MM.1S (cell line): ENCODE measurements around the gene SORT1.

ENCODE experiments used
- DNase-seq: peaks from one replicate; pipeline ENCODE4 v3.0.0-alpha.2; 2015
- H2AFZ ChIP-seq: fragments of 300-600 bp; sonication (generic); 2 replicates; pipeline ENCODE4 v1.6.0; 2016; ENCODE audit warnings: antibody characterized with exemption, low read length
- H3F3A ChIP-seq: fragments of 300-600 bp; sonication (generic); 2 replicates; pipeline ENCODE4 v1.6.1; 2016; ENCODE audit warnings: mild to moderate bottlenecking, antibody characterized with exemption, low read length, moderate library complexity, mixed read lengths; ENCODE audit not compliant: insufficient read depth
- H3K27ac ChIP-seq: fragments of 300-600 bp; sonication (generic); 2 replicates; pipeline ENCODE4 v1.5.1; 2016; ENCODE audit warnings: mild to moderate bottlenecking, low read length
- H3K27me3 ChIP-seq: fragments of 300-600 bp; sonication (generic); replicated peaks from 2 replicates; pipeline ENCODE4 v1.6.0; 2016; ENCODE audit warnings: low read length; ENCODE audit not compliant: insufficient read depth
- H3K36me3 ChIP-seq: fragments of 300-600 bp; sonication (generic); replicated peaks from 2 replicates; pipeline ENCODE4 v1.6.1; 2016; ENCODE audit warnings: mild to moderate bottlenecking, low read length, mixed read lengths; ENCODE audit not compliant: insufficient read depth
- H3K4me1 ChIP-seq: fragments of 300-600 bp; sonication (generic); 2 replicates; pipeline ENCODE4 v1.6.1; 2016; ENCODE audit warnings: low read length, mixed read lengths
- H3K4me2 ChIP-seq: fragments of 300-600 bp; sonication (generic); 2 replicates; pipeline ENCODE4 v1.6.0; 2016; ENCODE audit warnings: low read depth, low read length
- H3K4me3 ChIP-seq: fragments of 300-600 bp; sonication (generic); 2 replicates; pipeline ENCODE4 v1.5.1; 2016; ENCODE audit warnings: low read length, mixed read lengths
- H3K79me2 ChIP-seq: fragments of 300-600 bp; sonication (generic); 2 replicates; pipeline ENCODE4 v1.6.1; 2016; ENCODE audit warnings: mixed run types, low read length, mixed read lengths
- H3K9ac ChIP-seq: fragments of 300-600 bp; sonication (generic); 2 replicates; pipeline ENCODE4 v1.6.1; 2016; ENCODE audit warnings: low read length, mixed read lengths
- H3K9me2 ChIP-seq: fragments of 300-600 bp; sonication (generic); replicated peaks from 2 replicates; pipeline ENCODE4 v1.6.1; 2016; ENCODE audit warnings: mild to moderate bottlenecking, low read length, mixed read lengths; ENCODE audit not compliant: insufficient read depth
- H3K9me3 ChIP-seq: fragments of 300-600 bp; sonication (generic); replicated peaks from 2 replicates; pipeline ENCODE4 v1.6.1; 2016; ENCODE audit warnings: mild to moderate bottlenecking, low read length, mixed read lengths; ENCODE audit not compliant: insufficient read depth
- H4K20me1 ChIP-seq: fragments of 300-600 bp; sonication (generic); 2 replicates; pipeline ENCODE4 v1.6.1; 2016; ENCODE audit warnings: mild to moderate bottlenecking, low read length, moderate library complexity, mixed read lengths; ENCODE audit not compliant: insufficient read depth
- CTCF ChIP-seq: fragments of 300-600 bp; sonication (generic); IDR thresholded peaks from 2 replicates; pipeline ENCODE4 v1.5.1; 2016; ENCODE audit warnings: antibody characterized with exemption, low read length, mixed read lengths
- EZH2 ChIP-seq: fragments of 300-600 bp; sonication (generic); optimal IDR thresholded peaks from 2 replicates; pipeline ENCODE3; 2017; ENCODE audit warnings: low read depth, mild to moderate bottlenecking, antibody characterized with exemption, low read length, mixed read lengths
- EZH2phosphoT487 ChIP-seq: fragments of 300-600 bp; sonication (generic); IDR thresholded peaks from 2 replicates; pipeline ENCODE4 v1.6.1; 2018; ENCODE audit warnings: antibody characterized with exemption, low read length

The SORT1 gene

GRCh38 chr1:109394591-109395281 lies 3.0 kb downstream of the SORT1 start:
- peaks cover 21% of the 10 kb centered on the region; the same call in 1 of the 2 replicates for H3K4me1 ChIP-seq
- peaks cover 22% of the 10 kb centered on the region for H3K79me2 ChIP-seq
- H4K20me1 ChIP-seq, result no peaks in the 10 kb centered on the region
- no peak overlapping the region for H3K4me3 ChIP-seq
- no peaks in the 10 kb centered on the region for H3K9me3 ChIP-seq
- no peak for DNase-seq
- H3K4me2 ChIP-seq, result no peak overlapping the region
- H3F3A ChIP-seq, result peaks cover 11% of the 10 kb centered on the region
- H3K27me3 ChIP-seq, result no peaks in the 10 kb centered on the region
- no peaks in the 10 kb centered on the region for H3K9me2 ChIP-seq
- H2AFZ ChIP-seq, result no peak overlapping the region
- no peak for TF ChIP-seq CTCF
- no peak for TF ChIP-seq EZH2phosphoT487
- TF ChIP-seq EZH2, result no peak
- no peaks in the 10 kb centered on the region for H3K36me3 ChIP-seq
- no peak overlapping the region for H3K27ac ChIP-seq
- no peak overlapping the region for H3K9ac ChIP-seq

DNA sequence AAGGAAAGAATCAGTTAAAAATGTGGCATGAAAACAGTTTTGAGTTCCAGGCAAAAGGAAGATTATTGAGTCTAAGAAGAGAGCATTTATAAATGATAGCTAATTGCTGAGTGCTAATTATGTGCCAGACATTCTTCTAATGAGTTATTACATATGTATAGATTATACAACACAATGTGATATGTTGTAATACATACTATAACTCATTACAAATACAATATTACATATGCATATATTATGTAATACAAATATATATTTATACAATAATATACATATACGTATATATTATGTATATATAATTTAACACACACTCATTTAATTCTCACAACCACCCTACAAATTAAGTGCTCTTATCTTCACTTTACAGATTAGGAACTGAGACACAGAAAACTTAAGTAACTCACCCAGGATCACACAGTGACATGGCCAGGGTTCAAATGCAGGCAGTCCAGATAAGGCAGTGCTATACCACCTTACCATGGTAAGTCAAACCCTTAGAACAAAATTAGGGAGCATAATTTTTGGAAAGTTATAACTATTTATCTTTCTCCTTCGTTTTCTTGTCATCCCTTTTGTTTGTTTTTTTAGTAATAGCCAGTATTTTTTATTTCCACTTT lies 4.0 kb downstream of the SORT1 start:
- no peak overlapping the region for H2AFZ ChIP-seq
- H3K9me3 ChIP-seq, result no peaks in the 10 kb centered on the region
- no peak overlapping the region for H3K27ac ChIP-seq
- H3K9ac ChIP-seq, result no peak overlapping the region
- H3K27me3 ChIP-seq, result no peaks in the 10 kb centered on the region
- no peak for DNase-seq
- H3K36me3 ChIP-seq, result no peaks in the 10 kb centered on the region
- H3K4me2 ChIP-seq, result no peak overlapping the region
- H3K9me2 ChIP-seq, result no peaks in the 10 kb centered on the region
- H3F3A ChIP-seq, result peaks cover 11% of the 10 kb centered on the region
- no peak overlapping the region for H3K4me3 ChIP-seq
- H4K20me1 ChIP-seq, result no peaks in the 10 kb centered on the region
- peaks cover 31% of the 10 kb centered on the region for H3K79me2 ChIP-seq
- TF ChIP-seq EZH2 (no peak), EZH2phosphoT487 (no peak), CTCF (no peak)
- peaks cover 21% of the 10 kb centered on the region; the same call in 1 of the 2 replicates for H3K4me1 ChIP-seq

GRCh38 chr1:109392788-109393616 lies 4.7 kb downstream of the SORT1 start:
- Histone ChIP-seq H3K4me3 (no peak overlapping the region), H3K9me2 (no peaks in the 10 kb centered on the region), H3K4me2 (no peak overlapping the region), H3K27me3 (no peaks in the 10 kb centered on the region), H3K27ac (no peak overlapping the region), H4K20me1 (no peaks in the 10 kb centered on the region), H3K9ac (no peak overlapping the region), H3K9me3 (no peaks in the 10 kb centered on the region), H2AFZ (no peak overlapping the region), H3F3A (peaks cover 11% of the 10 kb centered on the region), H3K4me1 (peaks cover 21% of the 10 kb centered on the region; the same call in 1 of the 2 replicates), H3K79me2 (peaks cover 31% of the 10 kb centered on the region), H3K36me3 (no peaks in the 10 kb centered on the region)
- DNase-seq, result no peak
- TF ChIP-seq EZH2 (no peak), CTCF (no peak), EZH2phosphoT487 (no peak)
